ENCODE data around the gene FAM24B. TPM values are rescaled to one million over a fixed set of nuclear protein-coding genes. Genes with fewer than 3 reads are reported as not detected.

Gene FAM24B
- total RNA-seq, 1 donor from 2014 or later: 3.8 TPM

GRCh38 chr10:122849090-122849489 is 30.3 kb downstream of the FAM24B start:
- no peak overlapping the region for H3K27ac ChIP-seq
- no peak overlapping the region for H3K4me3 ChIP-seq
- H3K4me1 ChIP-seq: no peaks in the 10 kb centered on the region
- intact Hi-C loops (cut with DNase I): no loop called here
- no peaks in the 10 kb centered on the region for H3K9me3 ChIP-seq
- H3K36me3 ChIP-seq: no peaks in the 10 kb centered on the region
- no peak for TF ChIP-seq CTCF (IDR thresholded peaks at IDR 0.05)
- ATAC-seq: no peak
- no peaks in the 10 kb centered on the region for H3K27me3 ChIP-seq (ENCODE audit: low read depth)
- DNase-seq: no peak

- Histone ChIP-seq H3K4me1 (no peaks in the 10 kb centered on the region), H3K36me3 (no peaks in the 10 kb centered on the region), H3K27me3 (ENCODE audit: low read depth) (no peaks in the 10 kb centered on the region), H3K27ac (no peak overlapping the region), H3K4me3 (no peak overlapping the region), H3K9me3 (no peaks in the 10 kb centered on the region)
- ATAC-seq: no peak
- DNase-seq: no peak
- TF ChIP-seq CTCF (IDR thresholded peaks at IDR 0.05): no peak
- intact Hi-C loops (cut with DNase I): no loop called here
Observed at GRCh38 chr10:122847782-122848604, 31.4 kb downstream of the FAM24B start.

GRCh38 chr10:122845783-122846332 is 33.5 kb downstream of the FAM24B start, which contains the start of gene CUZD1:
CUZD1 (minus strand) TSS chr10:122845857; CDS start chr10:122845843, 14 bp downstream.
- Histone ChIP-seq H3K4me1 (no peaks in the 10 kb centered on the region), H3K4me3 (no peak within 1 kb of the TSS), H3K36me3 (no peaks in the 10 kb centered on the region), H3K9me3 (no peaks in the 10 kb centered on the region), H3K27me3 (ENCODE audit: low read depth) (no peaks in the 10 kb centered on the region), H3K27ac (no peak within 1 kb of the TSS)
- no peak for DNase-seq
- no peak for ATAC-seq
- no peak for TF ChIP-seq CTCF (IDR thresholded peaks at IDR 0.05)
- intact Hi-C loops (cut with DNase I): no loop called here

- no peak for DNase-seq
- H3K36me3 ChIP-seq: no peaks in the 10 kb centered on the region
- intact Hi-C loops (cut with DNase I): no loop called here
- ATAC-seq: no peak
- H3K27ac ChIP-seq: no peak overlapping the region
- H3K4me3 ChIP-seq: no peak overlapping the region
- no peak for TF ChIP-seq CTCF (IDR thresholded peaks at IDR 0.05)
- H3K4me1 ChIP-seq: no peaks in the 10 kb centered on the region
- H3K9me3 ChIP-seq: no peaks in the 10 kb centered on the region
- H3K27me3 ChIP-seq (ENCODE audit: low read depth): no peaks in the 10 kb centered on the region
Observed at GRCh38 chr10:122844146-122844545, 35.2 kb downstream of the FAM24B start.

GRCh38 chr10:122841569-122841968 is 37.8 kb downstream of the FAM24B start:
- Histone ChIP-seq H3K27me3 (ENCODE audit: low read depth) (no peaks in the 10 kb centered on the region), H3K27ac (no peak overlapping the region), H3K4me1 (no peaks in the 10 kb centered on the region), H3K9me3 (no peaks in the 10 kb centered on the region), H3K36me3 (no peaks in the 10 kb centered on the region), H3K4me3 (no peak overlapping the region)
- ATAC-seq: no peak
- no peak for TF ChIP-seq CTCF (IDR thresholded peaks at IDR 0.05)
- intact Hi-C loops (cut with DNase I): no loop called here
- no peak for DNase-seq

Data from lower lobe of right lung (tissue), 2 donors.